Breast epithelium (tissue), 3 donors: ENCODE results near the gene APOM.

Source experiments
- POLR2A ChIP-seq: fragments of 450-650 bp; IDR thresholded peaks from one replicate; pipeline ENCODE4 v1.6.1; 2016; ENCODE audit warnings: antibody characterized with exemption, mild to moderate bottlenecking, moderate library complexity
- TF ChIP-seq, protein P1 (sequence below), 3 donors: fragments of 450-650 bp; IDR thresholded peaks; one replicate each; pipeline ENCODE4 v1.5.1; 2016 to 2017; ENCODE audit warnings: antibody characterized with exemption in 3 of 3, mild to moderate bottlenecking in 3 of 3, moderate library complexity in 3 of 3

DNA sequence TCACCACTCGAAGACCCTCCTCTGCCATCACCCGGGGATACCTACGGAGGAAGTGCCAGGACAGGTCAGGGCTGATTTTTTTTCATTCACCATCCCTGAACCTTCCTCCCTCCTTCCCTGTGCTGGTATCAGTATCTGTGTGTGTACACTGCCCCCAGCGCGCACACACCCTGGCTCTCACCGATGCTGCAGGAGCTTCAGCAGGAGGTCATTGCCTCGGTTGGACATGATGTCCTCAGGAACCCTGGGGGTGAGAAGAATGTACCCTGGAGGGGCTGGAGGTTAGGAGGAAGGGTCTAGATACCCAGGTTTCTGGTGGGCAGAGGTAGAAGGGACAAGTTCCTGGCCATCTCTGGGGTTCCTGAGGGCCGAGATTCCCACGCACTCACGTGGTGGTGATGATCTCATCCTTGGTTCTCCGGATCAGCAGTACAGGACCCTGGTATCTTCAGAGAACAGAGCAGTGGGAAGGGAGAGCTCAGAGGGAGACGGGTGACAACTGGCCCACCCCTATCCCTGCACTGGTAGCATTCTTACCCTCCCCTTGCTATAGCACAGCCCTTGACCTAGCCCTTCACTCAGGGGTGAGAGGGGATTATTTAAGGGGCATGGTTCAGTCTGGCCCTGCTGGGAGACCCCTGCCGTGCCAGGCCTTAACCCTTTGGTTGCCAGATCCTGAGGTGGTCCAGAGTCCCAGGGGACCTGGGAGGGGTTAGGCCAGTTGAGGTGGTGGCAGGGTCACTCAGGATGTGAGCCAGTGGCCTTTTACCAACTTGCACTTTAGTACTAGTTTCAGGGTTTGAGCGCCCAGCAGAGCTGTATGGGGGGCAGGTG, 32.4 kb downstream of the APOM start:
- TF ChIP-seq POLR2A = no peak
- TF ChIP-seq, protein P1, sequence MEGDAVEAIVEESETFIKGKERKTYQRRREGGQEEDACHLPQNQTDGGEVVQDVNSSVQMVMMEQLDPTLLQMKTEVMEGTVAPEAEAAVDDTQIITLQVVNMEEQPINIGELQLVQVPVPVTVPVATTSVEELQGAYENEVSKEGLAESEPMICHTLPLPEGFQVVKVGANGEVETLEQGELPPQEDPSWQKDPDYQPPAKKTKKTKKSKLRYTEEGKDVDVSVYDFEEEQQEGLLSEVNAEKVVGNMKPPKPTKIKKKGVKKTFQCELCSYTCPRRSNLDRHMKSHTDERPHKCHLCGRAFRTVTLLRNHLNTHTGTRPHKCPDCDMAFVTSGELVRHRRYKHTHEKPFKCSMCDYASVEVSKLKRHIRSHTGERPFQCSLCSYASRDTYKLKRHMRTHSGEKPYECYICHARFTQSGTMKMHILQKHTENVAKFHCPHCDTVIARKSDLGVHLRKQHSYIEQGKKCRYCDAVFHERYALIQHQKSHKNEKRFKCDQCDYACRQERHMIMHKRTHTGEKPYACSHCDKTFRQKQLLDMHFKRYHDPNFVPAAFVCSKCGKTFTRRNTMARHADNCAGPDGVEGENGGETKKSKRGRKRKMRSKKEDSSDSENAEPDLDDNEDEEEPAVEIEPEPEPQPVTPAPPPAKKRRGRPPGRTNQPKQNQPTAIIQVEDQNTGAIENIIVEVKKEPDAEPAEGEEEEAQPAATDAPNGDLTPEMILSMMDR (IDR thresholded peaks at IDR 0.05) = no peak
